ENCODE results near the gene SLC3A2. TPM values are rescaled to one million over a fixed set of nuclear protein-coding genes. Genes with fewer than 3 reads are reported as not detected.

Gene SLC3A2
- total and polyA plus RNA-seq, 2 of the 13 experiments (the other 11 are each of a cell fraction or from before 2014, with no cell fraction given): 213 to 226 TPM

GRCh38 chr11:62839050-62839945, 41.4 kb upstream of the SLC3A2 start, which contains the start of gene WDR74 (continued):
- TF ChIP-seq, protein P1, sequence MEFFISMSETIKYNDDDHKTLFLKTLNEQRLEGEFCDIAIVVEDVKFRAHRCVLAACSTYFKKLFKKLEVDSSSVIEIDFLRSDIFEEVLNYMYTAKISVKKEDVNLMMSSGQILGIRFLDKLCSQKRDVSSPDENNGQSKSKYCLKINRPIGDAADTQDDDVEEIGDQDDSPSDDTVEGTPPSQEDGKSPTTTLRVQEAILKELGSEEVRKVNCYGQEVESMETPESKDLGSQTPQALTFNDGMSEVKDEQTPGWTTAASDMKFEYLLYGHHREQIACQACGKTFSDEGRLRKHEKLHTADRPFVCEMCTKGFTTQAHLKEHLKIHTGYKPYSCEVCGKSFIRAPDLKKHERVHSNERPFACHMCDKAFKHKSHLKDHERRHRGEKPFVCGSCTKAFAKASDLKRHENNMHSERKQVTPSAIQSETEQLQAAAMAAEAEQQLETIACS (CRISPR knock-in tag; IDR thresholded peaks at IDR 0.05): no peak
- TF ChIP-seq, protein P2, sequence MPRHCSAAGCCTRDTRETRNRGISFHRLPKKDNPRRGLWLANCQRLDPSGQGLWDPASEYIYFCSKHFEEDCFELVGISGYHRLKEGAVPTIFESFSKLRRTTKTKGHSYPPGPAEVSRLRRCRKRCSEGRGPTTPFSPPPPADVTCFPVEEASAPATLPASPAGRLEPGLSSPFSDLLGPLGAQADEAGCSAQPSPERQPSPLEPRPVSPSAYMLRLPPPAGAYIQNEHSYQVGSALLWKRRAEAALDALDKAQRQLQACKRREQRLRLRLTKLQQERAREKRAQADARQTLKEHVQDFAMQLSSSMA (CRISPR knock-in tag; IDR thresholded peaks at IDR 0.05): peak; percentile 63; the same call in 1 of the 2 replicates
- peak; percentile 79; the same call in 1 of the 2 replicates for TF ChIP-seq EEA1 (CRISPR knock-in tag; IDR thresholded peaks at IDR 0.05; ENCODE audit: borderline replicate concordance)
- 0 out of 2 replicates have a peak, but pooled peaks have one; percentile 84 for TF ChIP-seq IRF1 (CRISPR knock-in tag; IDR thresholded peaks at IDR 0.05; ENCODE audit: low read depth)
- TF ChIP-seq ZNF773 (CRISPR knock-in tag; IDR thresholded peaks at IDR 0.05; ENCODE audit: borderline replicate concordance): no peak
- TF ChIP-seq JUN (CRISPR knock-in tag; IDR thresholded peaks at IDR 0.05): no peak
- peak; percentile 31; the same call in 1 of the 2 replicates for TF ChIP-seq ZKSCAN1 (IDR thresholded peaks at IDR 0.05; ENCODE audit: low read length)
- TF ChIP-seq ZNF451 (CRISPR knock-in tag; IDR thresholded peaks at IDR 0.05): peak; percentile 45; the same call in 1 of the 2 replicates
- TF ChIP-seq ASH2L (IDR thresholded peaks at IDR 0.05; ENCODE audit: insufficient read length, low read depth, low read length): peak; percentile 89
- TF ChIP-seq KAT8 (CRISPR knock-in tag; IDR thresholded peaks at IDR 0.05): peak; percentile 98
- TF ChIP-seq FOXK1 (CRISPR knock-in tag; IDR thresholded peaks at IDR 0.05; ENCODE audit: borderline replicate concordance, low read depth): peak; percentile 97
- peak; percentile 99 for TF ChIP-seq THAP9 (CRISPR knock-in tag; IDR thresholded peaks at IDR 0.05; ENCODE audit: borderline replicate concordance)
- TF ChIP-seq ZNF407 (CRISPR knock-in tag; IDR thresholded peaks at IDR 0.05; ENCODE audit: not compliant biosample characterization): no peak
